SK-N-MC (cell line): ENCODE data around the gene LRP11.

Experiments
- EZH2 ChIP-seq: fragments of 200-600 bp; sonication (generic); IDR thresholded peaks from one replicate; pipeline ENCODE4 v1.6.1; 2017; ENCODE audit warnings: antibody characterized with exemption
- POLR2AphosphoS5 ChIP-seq: IDR thresholded peaks from 2 replicates; pipeline ENCODE4 v1.6.1; 2012; ENCODE audit warnings: mild to moderate bottlenecking, low read depth, low read length, borderline replicate concordance

- no peak for TF ChIP-seq EZH2
- no peak for TF ChIP-seq POLR2AphosphoS5
These were observed 42.2 kb upstream of the LRP11 start for GRCh38 chr6:149906405-149906804.
